K562 (cell line): ENCODE results near the gene PDCD1. TPM values are rescaled to one million over a fixed set of nuclear protein-coding genes. Genes with fewer than 3 reads are reported as not detected.

ENCODE experiments used
- ATAC-seq: fragments of 200-7000 bp; cut with Tn5 transposase; 3 replicates; pipeline ENCODE4 v1.9.1; 2020; ENCODE audit warnings: moderate library complexity
- BruUV-seq: library from RNA; stranded (reverse); fragments of 400-500 nt; replicated peaks from 2 replicates; lab custom pipeline; 2021; lab: Mats Ljungman, UMichigan
- CTCF ChIA-PET: fragments of 300-600 bp; formaldehyde crosslinking; extraction: SDS; loops from one replicate; lab custom pipeline; 2021; ENCODE audit warnings: low intra/inter-chr PET ratio; lab: Yijun Ruan, JAX
- POLR2A ChIA-PET: fragments of 300-600, 350-650 bp; sonication (Branson Sonifier 250); formaldehyde crosslinking; extraction: SDS; loops from one replicate; lab custom pipeline; 2021; ENCODE audit warnings: antibody characterized with exemption, inconsistent platforms; lab: Yijun Ruan, JAX
- DNase-seq, 4 experiments: peaks; one replicate each; pipeline versions ENCODE4 v3.0.0 to v3.0.0-alpha.2; 2011 to 2018; ENCODE audit warnings: low spot score in 3 of 4, mixed read lengths in 3 of 4; ENCODE audit errors: extremely low read depth in 1 of 4
- FAIRE-seq: peaks from 2 replicates; lab custom pipeline; 2011; peaks lifted over from hg19 to GRCh38; lab: Jason Lieb, UNC
- H2AFZ ChIP-seq: 2 replicates; pipeline ENCODE4 v1.6.0; 2011; ENCODE audit warnings: low read depth, low read length, control low read depth, inconsistent platforms
- H3K27ac ChIP-seq: fragments of 200-600 bp; 3 replicates; pipeline ENCODE4 v1.8.0; 2011; ENCODE audit warnings: low read depth, mild to moderate bottlenecking, control low read depth, inconsistent platforms, low read length, moderate library complexity, mixed read lengths; ENCODE audit errors: extremely low read depth
- H3K27me3 ChIP-seq, 2 experiments: fragments of 300-600 bp in 1 of 2; 2 replicates in 1 of 2; 3 replicates in 1 of 2; pipeline versions ENCODE4 v1.6.0 to v1.8.0; 2011; ENCODE audit warnings: inconsistent platforms in 2 of 2, low read length in 2 of 2, mild to moderate bottlenecking in 1 of 2, mixed read lengths in 1 of 2, moderate library complexity in 1 of 2; ENCODE audit not compliant: control insufficient read depth in 2 of 2, insufficient read depth in 2 of 2
- H3K36me3 ChIP-seq: fragments of 300-600 bp; 3 replicates; pipeline ENCODE4 v1.8.0; 2011; ENCODE audit warnings: mild to moderate bottlenecking, low read length, inconsistent platforms; ENCODE audit not compliant: control insufficient read depth, insufficient read depth
- H3K4me1 ChIP-seq, 2 experiments: fragments of 200-600 bp in 1 of 2; replicated peaks in 1 of 2; 2 replicates in 1 of 2; 3 replicates in 1 of 2; pipeline versions ENCODE4 v1.5.1 to v1.8.0; 2011; ENCODE audit warnings: inconsistent platforms in 2 of 2, low read length in 2 of 2, mild to moderate bottlenecking in 1 of 2, mixed read lengths in 1 of 2, moderate library complexity in 1 of 2; ENCODE audit not compliant: control insufficient read depth in 2 of 2, insufficient read depth in 2 of 2
- H3K4me2 ChIP-seq: 2 replicates; pipeline ENCODE4 v1.6.1; 2011; ENCODE audit warnings: low read length, control low read depth, inconsistent platforms, mixed read lengths; ENCODE audit not compliant: insufficient read depth
- H3K4me3 ChIP-seq: fragments of 200-600 bp; sonication (generic), shearing (Covaris generic); 2 replicates; pipeline ENCODE4 v1.5.1; 2016; ENCODE audit warnings: control low read depth, inconsistent platforms
- H3K79me2 ChIP-seq: fragments of 200-600 bp; 3 replicates; pipeline ENCODE4 v1.8.0; 2011; ENCODE audit warnings: low read length, inconsistent platforms; ENCODE audit not compliant: control insufficient read depth, insufficient read depth
- H3K9ac ChIP-seq, 2 experiments: 2 replicates each; pipeline versions ENCODE4 v1.6.0 to v1.6.1; 2011; ENCODE audit warnings: low read depth in 2 of 2, low read length in 2 of 2, control low read depth in 1 of 2, inconsistent platforms in 1 of 2, mild to moderate bottlenecking in 1 of 2, mixed read lengths in 1 of 2; ENCODE audit not compliant: insufficient read depth in 1 of 2
- H3K9me1 ChIP-seq: one replicate; pipeline ENCODE4 v1.6.0; 2011; ENCODE audit warnings: inconsistent platforms, mild to moderate bottlenecking, low read length, moderate library complexity; ENCODE audit not compliant: control insufficient read depth, insufficient read depth
- H3K9me3 ChIP-seq: replicated peaks from 2 replicates; pipeline ENCODE4 v1.5.1; 2011; ENCODE audit warnings: low read depth, low read length, inconsistent platforms; ENCODE audit not compliant: control insufficient read depth, insufficient read depth
- H4K20me1 ChIP-seq: replicated peaks from 2 replicates; pipeline ENCODE4 v1.6.1; 2011; ENCODE audit warnings: low read length, inconsistent platforms, mixed read lengths; ENCODE audit not compliant: control insufficient read depth, insufficient read depth
- GTF3C2 ChIP-seq: IDR thresholded peaks from 3 replicates; pipeline ENCODE4 v1.6.1; 2011; ENCODE audit warnings: borderline replicate concordance, mild to moderate bottlenecking, moderate library complexity; ENCODE audit not compliant: insufficient read length; ENCODE audit errors: extremely low read depth
- LEF1 ChIP-seq: fragments of 450-650 bp; IDR thresholded peaks from 2 replicates; pipeline ENCODE4 v1.6.1; 2016; ENCODE audit warnings: mild to moderate bottlenecking
- PHF20 ChIP-seq: fragments of 450-650 bp; IDR thresholded peaks from 2 replicates; pipeline ENCODE4 v1.6.1; 2018; ENCODE audit not compliant: partially characterized antibody
- SMAD3 ChIP-seq: fragments of 450-650 bp; formaldehyde crosslinking; conservative IDR thresholded peaks from 2 replicates; pipeline ENCODE4 v1.4.0; 2020; ENCODE audit warnings: mild to moderate bottlenecking
- ZFP1 ChIP-seq: fragments of 450-650 bp; formaldehyde crosslinking; IDR thresholded peaks from 2 replicates; pipeline ENCODE4 v1.4.0; 2020; ENCODE audit warnings: mild to moderate bottlenecking, mixed read lengths
- ZNF668 ChIP-seq: fragments of 250-450 bp; sonication (Bioruptor Pico); IDR thresholded peaks from 2 replicates; pipeline ENCODE4 v1.8.0; 2022; ENCODE audit warnings: mild to moderate bottlenecking, inconsistent platforms
- ZNF785 ChIP-seq: fragments of 250-450 bp; sonication (Bioruptor Pico); IDR thresholded peaks from 2 replicates; pipeline ENCODE4 v1.4.0; 2020; ENCODE audit warnings: mild to moderate bottlenecking
- WGBS: fragments of 100-300 bp; shearing (Covaris generic); methylation state at CpG from one replicate; pipeline ENCODE4 v1.1.6; 2016; ENCODE audit warnings: low coverage, mixed read lengths; ENCODE audit not compliant: insufficient coverage; ENCODE audit errors: missing lambda C conversion rate; 5-methylcytosine and 5-hydroxymethylcytosine counted together
- in situ Hi-C: fragments of 300-500 bp; cut with MboI; formaldehyde crosslinking; loops from 4 replicates; pipeline ENCODE4 v1.15.0; 2018; ENCODE audit warnings: inconsistent platforms, mixed read lengths
- intact Hi-C: fragments of 100-400 bp; cut with micrococcal nuclease; formaldehyde crosslinking; loops from 2 replicates; pipeline ENCODE4 v1.14.2; 2022
- polyA plus RNA-seq, 8 experiments: library from polyadenylated mRNA; depleted of rRNA in 4 of 8; stranded (reverse) in 5 of 8; unstranded in 3 of 8; fragments of >200 nt; fragmentation: Nextera tagmentation in 2 of 8; fragmentation: Illumina TruSeq in 1 of 8; extraction: Ambion mirVana in 2 of 8; extraction: Trizol in 1 of 8; gene quantifications; 2 replicates each; pipeline versions ENCODE4 v1.2.1 to v1.2.3, GENCODE V29; 2011 to 2014; ENCODE audit warnings: inconsistent platforms in 1 of 8, missing spikeins in 1 of 8
- total RNA-seq, 7 experiments: library from RNA; depleted of rRNA in 6 of 7; stranded (reverse); fragments of >200 nt in 6 of 7; fragmentation: Illumina TruSeq in 2 of 7; extraction: Trizol in 2 of 7; gene quantifications; 2 replicates each; pipeline versions ENCODE4 v1.2.1 to v1.2.3, GENCODE V29; 2011 to 2021; ENCODE audit warnings: low replicate concordance in 1 of 7

The PDCD1 gene
- total and polyA plus RNA-seq, 9 of the 15 experiments (the other 6 are each of a cell fraction or from before 2014, with no cell fraction given): 0.15 to 2.5 (median 1.0) TPM; not detected in 2

- TF ChIP-seq ZNF668 (CRISPR knock-in tag) (no peak), GTF3C2 (no peak), ZNF785 (no peak)
Measured at GRCh38 chr2:241885291-241885945, 26.7 kb upstream of the PDCD1 start (continued).

DNA sequence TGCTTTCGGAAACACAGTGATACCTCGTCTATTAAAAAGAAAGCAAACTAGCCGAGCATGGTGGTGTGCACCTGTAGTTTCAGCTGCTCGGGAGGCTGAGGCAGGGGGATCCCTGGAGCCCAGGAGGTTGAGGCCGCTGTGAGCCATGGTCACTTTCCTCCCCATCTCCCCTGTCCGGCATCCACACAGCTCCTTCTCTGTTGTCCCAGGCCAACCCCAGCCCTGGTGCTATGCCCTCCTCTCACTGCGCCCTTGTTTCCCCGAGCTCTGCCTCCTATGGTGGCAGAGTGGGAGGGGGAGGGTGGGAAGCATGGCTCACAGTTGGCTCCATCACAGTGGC lies 26.2 kb upstream of the PDCD1 start:
- H3K79me2 ChIP-seq: no peaks in the 10 kb centered on the region
- no peaks in the 10 kb centered on the region for H3K36me3 ChIP-seq
- H3K9ac ChIP-seq: no peak overlapping the region
- intact Hi-C loops: loop anchor here (5.0 kb wide), 1 partner anchor 153 kb away; the partner anchor contains the start of gene D2HGDH
- CTCF ChIA-PET: no interaction called here
- no peak for FAIRE-seq
- no peaks in the 10 kb centered on the region for H3K9me3 ChIP-seq
- no peak overlapping the region for H3K4me2 ChIP-seq
- H3K9me1 ChIP-seq: no peaks in the 10 kb centered on the region
- TF ChIP-seq PHF20: no peak
- TF ChIP-seq LEF1: no peak
- TF ChIP-seq SMAD3: no peak
- TF ChIP-seq ZFP1 (CRISPR knock-in tag): no peak
- no peak overlapping the region for H3K27ac ChIP-seq
- H3K4me1 ChIP-seq: peaks cover 12 to 30% of the 10 kb centered on the region in 2 experiments; a peak in 4 of 5 replicates
- no peak overlapping the region for H2AFZ ChIP-seq
- no TSS peak for BruUV-seq
- POLR2A ChIA-PET: no interaction called here
- H3K4me3 ChIP-seq: no peak overlapping the region
- in situ Hi-C loops: no loop called here
- no peak for DNase-seq
- ATAC-seq: no peak
- 84% methylated on average over 8 of the region's 8 CpGs for WGBS
- H4K20me1 ChIP-seq: no peaks in the 10 kb centered on the region
- no peaks in the 10 kb centered on the region for H3K27me3 ChIP-seq
